Esophagus squamous epithelium (tissue), 4 donors: ENCODE data around the gene COMMD3.

ENCODE experiments used
- POLR2A ChIP-seq, 4 donors: fragments of 450-650 bp; IDR thresholded peaks; one replicate each; pipeline ENCODE4 v1.6.1; 2017; ENCODE audit warnings: antibody characterized with exemption in 4 of 4, mild to moderate bottlenecking in 4 of 4, moderate library complexity in 3 of 4
- TF ChIP-seq, protein P1 (sequence below), 6 experiments: fragments of 450-650 bp in 4 of 6; fragments of 200-600 bp in 2 of 6; sonication (generic) in 2 of 6; IDR thresholded peaks; one replicate each; pipeline ENCODE4 v1.5.1; 2016 to 2019; ENCODE audit warnings: antibody characterized with exemption in 6 of 6, mild to moderate bottlenecking in 4 of 6, moderate library complexity in 4 of 6

- TF ChIP-seq, protein P1, sequence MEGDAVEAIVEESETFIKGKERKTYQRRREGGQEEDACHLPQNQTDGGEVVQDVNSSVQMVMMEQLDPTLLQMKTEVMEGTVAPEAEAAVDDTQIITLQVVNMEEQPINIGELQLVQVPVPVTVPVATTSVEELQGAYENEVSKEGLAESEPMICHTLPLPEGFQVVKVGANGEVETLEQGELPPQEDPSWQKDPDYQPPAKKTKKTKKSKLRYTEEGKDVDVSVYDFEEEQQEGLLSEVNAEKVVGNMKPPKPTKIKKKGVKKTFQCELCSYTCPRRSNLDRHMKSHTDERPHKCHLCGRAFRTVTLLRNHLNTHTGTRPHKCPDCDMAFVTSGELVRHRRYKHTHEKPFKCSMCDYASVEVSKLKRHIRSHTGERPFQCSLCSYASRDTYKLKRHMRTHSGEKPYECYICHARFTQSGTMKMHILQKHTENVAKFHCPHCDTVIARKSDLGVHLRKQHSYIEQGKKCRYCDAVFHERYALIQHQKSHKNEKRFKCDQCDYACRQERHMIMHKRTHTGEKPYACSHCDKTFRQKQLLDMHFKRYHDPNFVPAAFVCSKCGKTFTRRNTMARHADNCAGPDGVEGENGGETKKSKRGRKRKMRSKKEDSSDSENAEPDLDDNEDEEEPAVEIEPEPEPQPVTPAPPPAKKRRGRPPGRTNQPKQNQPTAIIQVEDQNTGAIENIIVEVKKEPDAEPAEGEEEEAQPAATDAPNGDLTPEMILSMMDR (IDR thresholded peaks at IDR 0.05), result no peak
- no peak for TF ChIP-seq POLR2A (IDR thresholded peaks at IDR 0.05)
These were observed 12.7 kb upstream of the COMMD3 start for GRCh38 chr10:22303461-22303860.
